ENCODE measurements around the gene AMD1. TPM values are rescaled to one million over a fixed set of nuclear protein-coding genes. Genes with fewer than 3 reads are reported as not detected.
A peak's percentile ranks its signal among the peaks of the same experiment; 100 is the strongest.

AMD1 gene
- total and polyA plus RNA-seq, 7 experiments from 2014 or later, result 54.9 to 105 (median 66.8) TPM

- POLR2A ChIA-PET, result interaction anchor here (0.5 to 4.2 kb wide), 2 partner anchors 11 to 384 kb away, joined by 3 to 32 read pairs; partner anchors contain the start of gene AMD1
- Histone ChIP-seq H3K27me3 (ENCODE audit: control insufficient read depth in 2 of 2, insufficient read depth in 2 of 2, low read length in 2 of 2) (no peaks in the 10 kb centered on the region), H3K36me3 (ENCODE audit: control insufficient read depth in 2 of 3, insufficient read depth in 3 of 3, low read length in 3 of 3) (peaks cover 10 to 28% (median 12%) of the 10 kb centered on the region in 3 experiments), H3K27ac (ENCODE audit: low read depth, low read length) (no peak overlapping the region), H3K4me1 (ENCODE audit: control insufficient read depth in 2 of 2, insufficient read depth in 2 of 2, low read length in 2 of 2) (peaks cover 22 to 30% of the 10 kb centered on the region in 2 donors), H3K9me3 (ENCODE audit: control insufficient read depth in 2 of 3, low read length in 3 of 3) (no peaks in the 10 kb centered on the region), H3K4me3 (ENCODE audit: low read length) (no peak overlapping the region)
- Mint-ChIP-seq H3K4me1 (peaks cover 32 to 76% (median 64%) of the 10 kb centered on the region in 7 donors), H3K36me3 (peaks cover 0 to 22% (median 6%) of the 10 kb centered on the region in 5 donors), H3K27ac (peak overlapping the region in 5 of 9 donors; percentile 16 to 76 (median 56)), H3K4me3 (peak overlapping the region in 3 of 10 donors; percentile 6 to 54 (median 13)), H3K27me3 (no peaks in the 10 kb centered on the region), H3K9me3 (no peaks in the 10 kb centered on the region)
- ATAC-seq (no peak), DNase-seq (no peak)
- CTCF ChIA-PET, result interaction anchor here (0.6 kb wide), 1 partner anchor 491 kb away, joined by 4 read pairs; no protein-coding TSS in a partner anchor
- intact Hi-C loops (cut with micrococcal nuclease), result no loop called here
These were observed 12.1 kb downstream of the AMD1 start for GRCh38 chr6:110886555-110887167.

DNA sequence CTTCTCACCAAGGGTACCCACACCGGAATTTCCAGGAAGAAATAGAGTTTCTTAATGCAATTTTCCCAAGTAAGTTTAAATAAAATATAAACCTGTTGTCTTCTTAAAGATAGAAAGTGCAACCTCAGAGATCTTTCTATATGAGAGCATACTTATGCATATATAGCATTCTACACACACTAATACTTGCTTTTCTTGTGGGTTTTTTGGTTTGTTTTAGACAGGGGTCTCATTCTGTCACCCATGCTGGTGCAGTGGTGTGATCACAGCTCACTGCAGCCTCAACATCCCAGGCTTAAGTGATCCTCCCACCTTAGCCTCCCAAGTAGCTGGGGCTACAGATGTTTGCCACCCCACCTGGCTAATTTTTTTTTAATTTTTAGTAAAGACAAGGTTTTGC lies 15.7 kb downstream of the AMD1 start:
- Mint-ChIP-seq H3K27ac (no peak overlapping the region), H3K27me3 (no peaks in the 10 kb centered on the region)

GRCh38 chr6:110895907-110896608 lies 21.5 kb downstream of the AMD1 start:
- Histone ChIP-seq H3K36me3 (ENCODE audit: control insufficient read depth in 2 of 3, insufficient read depth in 3 of 3, low read length in 3 of 3) (peaks cover 18 to 48% (median 33%) of the 10 kb centered on the region in 3 experiments), H3K4me3 (ENCODE audit: low read length) (no peak overlapping the region), H3K9me3 (ENCODE audit: control insufficient read depth in 2 of 3, low read length in 3 of 3) (no peaks in the 10 kb centered on the region), H3K27ac (ENCODE audit: low read depth, low read length) (no peak overlapping the region), H3K27me3 (ENCODE audit: control insufficient read depth in 2 of 2, insufficient read depth in 2 of 2, low read length in 2 of 2) (no peaks in the 10 kb centered on the region), H3K4me1 (ENCODE audit: control insufficient read depth in 2 of 2, insufficient read depth in 2 of 2, low read length in 2 of 2) (no peaks in the 10 kb centered on the region)
- no peak for DNase-seq
- Mint-ChIP-seq H3K36me3 (peaks cover 5 to 63% (median 43%) of the 10 kb centered on the region in 5 donors), H3K4me3 (no peak overlapping the region), H3K27me3 (no peaks in the 10 kb centered on the region), H3K9me3 (no peaks in the 10 kb centered on the region), H3K4me1 (peaks cover 0 to 4% (median under 1%) of the 10 kb centered on the region in 7 donors), H3K27ac (no peak overlapping the region)
- no peak for ATAC-seq
- POLR2A ChIA-PET, result interaction anchor here (2.9 kb wide), 1 partner anchor 21 kb away, joined by 8 read pairs; the partner anchor contains the start of gene AMD1
- CTCF ChIA-PET, result no interaction called here
- intact Hi-C loops (cut with micrococcal nuclease), result no loop called here

More for the DNA sequence above, 15.7 kb downstream of the AMD1 start:
- Histone ChIP-seq H3K4me1 (ENCODE audit: control insufficient read depth in 2 of 2, insufficient read depth in 2 of 2, low read length in 2 of 2) (peaks cover 6 to 12% of the 10 kb centered on the region in 2 donors), H3K27ac (ENCODE audit: low read depth, low read length) (no peak overlapping the region), H3K4me3 (ENCODE audit: low read length) (no peak overlapping the region), H3K27me3 (ENCODE audit: control insufficient read depth in 2 of 2, insufficient read depth in 2 of 2, low read length in 2 of 2) (no peaks in the 10 kb centered on the region), H3K36me3 (ENCODE audit: control insufficient read depth in 2 of 3, insufficient read depth in 3 of 3, low read length in 3 of 3) (peaks cover 21 to 57% (median 39%) of the 10 kb centered on the region in 3 experiments), H3K9me3 (ENCODE audit: control insufficient read depth in 2 of 3, low read length in 3 of 3) (no peaks in the 10 kb centered on the region)
- ATAC-seq (no peak), DNase-seq (no peak)
- Mint-ChIP-seq H3K9me3 (no peaks in the 10 kb centered on the region), H3K36me3 (peaks cover 5 to 44% (median 26%) of the 10 kb centered on the region in 5 donors), H3K4me1 (peaks cover 0 to 41% (median 30%) of the 10 kb centered on the region in 7 donors), H3K4me3 (no peak overlapping the region)
- ChIA-PET POLR2A (interaction anchor here (0.6 to 2.7 kb wide), 5 partner anchors 12 to 19 kb away, joined by 3 to 12 read pairs (median 4); partner anchors contain the start of gene AMD1), CTCF (interaction anchor here (1.2 kb wide), 1 partner anchor 208 kb away, joined by 5 read pairs; no protein-coding TSS in a partner anchor)
- intact Hi-C loops (cut with micrococcal nuclease), result loop anchor here in 1 of 2 donors (2.0 kb wide), 1 partner anchor 13 kb away; no protein-coding TSS in a partner anchor

GRCh38 chr6:110897433-110897832 lies 22.8 kb downstream of the AMD1 start:
- intact Hi-C loops (cut with micrococcal nuclease), result no loop called here
- Histone ChIP-seq H3K4me3 (ENCODE audit: low read length) (no peak overlapping the region), H3K4me1 (ENCODE audit: control insufficient read depth in 2 of 2, insufficient read depth in 2 of 2, low read length in 2 of 2) (no peaks in the 10 kb centered on the region), H3K27me3 (ENCODE audit: control insufficient read depth in 2 of 2, insufficient read depth in 2 of 2, low read length in 2 of 2) (no peaks in the 10 kb centered on the region), H3K27ac (ENCODE audit: low read depth, low read length) (no peak overlapping the region), H3K36me3 (ENCODE audit: control insufficient read depth in 2 of 3, insufficient read depth in 3 of 3, low read length in 3 of 3) (peaks cover 15 to 34% (median 19%) of the 10 kb centered on the region in 3 experiments), H3K9me3 (ENCODE audit: control insufficient read depth in 2 of 3, low read length in 3 of 3) (no peaks in the 10 kb centered on the region)
- Mint-ChIP-seq H3K27ac (peak overlapping the region in 2 of 9 donors; percentile 5 to 72), H3K4me1 (peaks cover 0 to 4% (median 0%) of the 10 kb centered on the region in 7 donors), H3K36me3 (peaks cover 5 to 55% (median 38%) of the 10 kb centered on the region in 5 donors), H3K27me3 (no peaks in the 10 kb centered on the region), H3K4me3 (no peak overlapping the region), H3K9me3 (peaks cover 0 to 2% (median 0%) of the 10 kb centered on the region in 11 donors)
- no peak for DNase-seq
- POLR2A ChIA-PET, result interaction anchor here (0.6 to 2.9 kb wide), 3 partner anchors 21 to 31 kb away, joined by 3 to 8 read pairs (median 4); partner anchors contain the start of gene AMD1
- CTCF ChIA-PET, result no interaction called here
- ATAC-seq, result peak; percentile 10

GRCh38 chr6:110898111-110898510 lies 23.5 kb downstream of the AMD1 start:
- Mint-ChIP-seq H3K4me1 (peaks cover 0 to 4% (median 0%) of the 10 kb centered on the region in 7 donors), H3K27me3 (no peaks in the 10 kb centered on the region), H3K36me3 (peaks cover 4 to 51% (median 36%) of the 10 kb centered on the region in 5 donors), H3K27ac (peak overlapping the region in 1 of 9 donors; percentile 16), H3K9me3 (peaks cover 0 to 2% (median 0%) of the 10 kb centered on the region in 11 donors), H3K4me3 (no peak overlapping the region)
- Histone ChIP-seq H3K27ac (ENCODE audit: low read depth, low read length) (no peak overlapping the region), H3K4me1 (ENCODE audit: control insufficient read depth in 2 of 2, insufficient read depth in 2 of 2, low read length in 2 of 2) (no peaks in the 10 kb centered on the region), H3K27me3 (ENCODE audit: control insufficient read depth in 2 of 2, insufficient read depth in 2 of 2, low read length in 2 of 2) (no peaks in the 10 kb centered on the region), H3K4me3 (ENCODE audit: low read length) (no peak overlapping the region), H3K9me3 (ENCODE audit: control insufficient read depth in 2 of 3, low read length in 3 of 3) (no peaks in the 10 kb centered on the region), H3K36me3 (ENCODE audit: control insufficient read depth in 2 of 3, insufficient read depth in 3 of 3, low read length in 3 of 3) (peaks cover 13 to 28% (median 15%) of the 10 kb centered on the region in 3 experiments)
- ATAC-seq (no peak), DNase-seq (no peak)
- CTCF ChIA-PET, result interaction anchor here (0.6 kb wide), 1 partner anchor 21 kb away, joined by 3 read pairs; no protein-coding TSS in a partner anchor
- POLR2A ChIA-PET, result interaction anchor here (1.6 to 2.9 kb wide), 2 partner anchors 22 to 24 kb away, joined by 3 to 8 read pairs; partner anchors contain the start of gene AMD1
- intact Hi-C loops (cut with micrococcal nuclease), result no loop called here

DNA sequence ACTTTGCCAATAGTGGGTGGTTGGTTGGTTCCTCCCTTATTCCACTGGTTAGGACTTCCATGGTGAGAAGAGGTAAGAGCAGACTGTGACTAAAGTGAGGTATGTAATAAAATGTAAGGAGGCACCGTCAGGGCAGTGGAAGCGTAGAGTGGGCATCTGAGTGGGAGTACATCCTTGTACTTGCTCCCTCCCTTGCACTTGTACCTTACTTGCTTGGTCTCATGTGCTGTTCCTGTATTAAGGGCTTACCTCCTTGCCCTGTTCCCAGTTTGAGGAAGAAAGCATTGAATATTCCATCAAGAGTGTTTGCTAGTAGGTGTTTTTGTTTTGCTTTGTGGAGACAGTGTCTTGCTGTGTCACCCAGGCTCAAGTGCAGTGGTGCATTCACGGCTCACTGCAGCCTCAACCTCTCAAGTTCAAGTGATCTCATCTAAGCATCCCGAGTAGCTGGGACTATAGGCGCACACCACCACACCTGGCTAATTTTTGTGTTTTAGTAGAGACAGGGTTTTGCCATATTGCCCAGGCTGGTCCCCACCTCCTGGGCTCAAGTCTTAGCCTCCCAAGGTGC lies 25.5 kb downstream of the AMD1 start:
- H3K27me3 Mint-ChIP-seq, result no peaks in the 10 kb centered on the region
- no peak for DNase-seq
- H3K4me3 ChIP-seq (ENCODE audit: low read length), result no peak overlapping the region
- intact Hi-C loops (cut with micrococcal nuclease), result no loop called here
- peaks cover 0 to 21% (median 13%) of the 10 kb centered on the region in 11 donors for H3K9me3 Mint-ChIP-seq
- peaks cover 0 to 4% (median 0%) of the 10 kb centered on the region in 7 donors for H3K4me1 Mint-ChIP-seq
- H3K9me3 ChIP-seq (ENCODE audit: control insufficient read depth in 2 of 3, low read length in 3 of 3), result peaks cover 0 to 7% (median 0%) of the 10 kb centered on the region in 3 experiments
- H3K36me3 Mint-ChIP-seq, result peaks cover 0 to 52% (median 27%) of the 10 kb centered on the region in 5 donors
- peak; percentile 16 for ATAC-seq
- H3K27me3 ChIP-seq (ENCODE audit: control insufficient read depth in 2 of 2, insufficient read depth in 2 of 2, low read length in 2 of 2), result no peaks in the 10 kb centered on the region
- peak overlapping the region in 2 of 9 donors; percentile 9 to 44 for H3K27ac Mint-ChIP-seq
- CTCF ChIA-PET, result no interaction called here
- POLR2A ChIA-PET, result interaction anchor here (1.0 kb wide), 1 partner anchor 26 kb away, joined by 3 read pairs; the partner anchor contains the start of gene AMD1
- H3K27ac ChIP-seq (ENCODE audit: low read depth, low read length), result no peak overlapping the region
- H3K4me1 ChIP-seq (ENCODE audit: control insufficient read depth in 2 of 2, insufficient read depth in 2 of 2, low read length in 2 of 2), result no peaks in the 10 kb centered on the region
- H3K4me3 Mint-ChIP-seq, result no peak overlapping the region
- H3K36me3 ChIP-seq (ENCODE audit: control insufficient read depth in 2 of 3, insufficient read depth in 3 of 3, low read length in 3 of 3), result peaks cover 0 to 12% (median 4%) of the 10 kb centered on the region in 3 experiments
